Stromal cell of bone marrow (primary cell): Measurements from ENCODE around the gene PCNX2.
"Not testable (repeated sequence)": the region's sequence is repeated elsewhere in the genome, so short reads cannot be mapped to it uniquely, and the experiment has no call there.

Experiments
- DNase-seq: peaks from one replicate; pipeline ENCODE4 v3.0.0-alpha.2; 2012; ENCODE audit warnings: low read depth

The PCNX2 gene

GRCh38 chr1:233158322-233158721 is 137.2 kb downstream of the PCNX2 start:
- no peak for DNase-seq

DNA sequence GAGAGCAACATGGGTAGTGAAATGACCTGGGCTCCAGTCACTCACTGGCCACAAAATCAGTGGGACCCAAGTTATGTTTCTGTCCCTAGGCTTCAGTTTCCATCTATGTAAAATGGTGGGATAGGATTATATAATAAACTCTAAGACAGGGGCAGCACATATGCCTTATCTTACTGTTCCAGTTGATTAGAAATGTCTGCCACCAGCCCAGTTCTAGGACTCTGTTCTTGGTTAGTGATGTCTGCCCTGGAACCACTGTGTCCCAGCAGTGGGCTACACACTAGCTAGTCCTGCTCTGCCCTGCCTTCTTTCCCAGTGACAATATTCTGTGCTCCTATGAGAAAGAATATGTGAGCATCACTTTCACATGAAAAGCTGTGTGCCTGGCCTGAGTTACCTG is 138.3 kb downstream of the PCNX2 start:
- DNase-seq: no peak

- DNase-seq: peak; percentile 2
Measured at GRCh38 chr1:233151861-233152260, 143.7 kb downstream of the PCNX2 start.

DNA sequence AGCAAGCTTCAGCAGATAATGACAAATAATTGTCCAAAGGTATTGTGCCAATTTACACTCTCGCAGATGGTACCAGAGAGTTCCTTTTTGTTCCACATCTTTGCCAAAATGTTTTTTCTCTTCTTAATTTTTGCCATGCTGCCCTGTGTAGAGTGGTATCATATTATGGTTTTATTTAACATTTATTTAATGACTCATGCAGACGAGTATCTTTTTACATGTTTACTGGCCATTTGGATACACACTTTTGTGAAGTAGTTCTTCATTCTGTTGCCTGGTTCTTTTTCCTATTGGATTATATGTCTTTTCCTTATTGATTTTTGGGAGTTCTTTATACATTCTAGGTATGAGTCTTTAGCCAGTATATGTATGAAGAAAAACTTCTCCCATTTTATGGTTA is 151.1 kb downstream of the PCNX2 start:
- no peak for DNase-seq

- no peak for DNase-seq
Measured at GRCh38 chr1:233143241-233143640, 152.3 kb downstream of the PCNX2 start.

DNA sequence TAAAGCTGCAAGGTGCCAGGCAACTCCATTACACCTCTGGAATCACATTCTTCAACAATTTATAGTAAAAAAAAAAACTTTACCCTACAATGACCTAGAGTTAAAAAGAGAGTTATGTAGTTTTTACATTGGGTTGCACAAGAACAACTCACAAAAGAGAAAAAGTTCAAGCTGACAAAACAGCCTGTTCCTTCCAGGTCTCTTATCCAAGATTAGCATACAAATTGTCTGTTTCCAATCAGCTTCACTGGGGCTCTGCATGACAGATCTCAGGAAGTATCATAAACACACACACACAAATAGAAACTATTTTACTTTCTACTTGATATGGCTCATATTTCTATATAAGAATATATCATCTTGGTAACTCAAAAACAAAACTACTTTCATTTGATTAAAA is 154.6 kb downstream of the PCNX2 start:
- no peak for DNase-seq

- no peak for DNase-seq
Measured at GRCh38 chr1:233140499-233140898, 155.0 kb downstream of the PCNX2 start.

- DNase-seq: no peak
Measured at GRCh38 chr1:233138788-233139585, 156.5 kb downstream of the PCNX2 start.

DNA sequence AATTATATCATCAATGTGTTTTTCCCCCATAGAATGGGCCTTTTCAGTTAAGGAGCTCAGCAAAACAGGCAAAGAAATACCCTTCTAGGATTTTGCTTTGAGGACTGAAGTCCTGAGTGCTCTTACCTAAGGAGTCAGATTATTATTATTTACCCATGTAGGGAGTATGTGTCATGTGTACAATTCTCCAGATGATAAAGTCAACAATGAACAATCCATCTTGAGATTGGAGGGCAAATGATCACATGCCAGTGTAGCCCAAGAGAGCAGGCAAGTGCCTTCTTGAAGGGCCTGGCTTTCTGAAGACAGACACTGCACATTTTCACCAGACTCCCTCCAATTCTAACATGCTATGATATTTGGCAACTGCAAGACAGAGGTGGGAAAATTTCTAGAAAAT is 159.7 kb downstream of the PCNX2 start:
- no peak for DNase-seq

DNA sequence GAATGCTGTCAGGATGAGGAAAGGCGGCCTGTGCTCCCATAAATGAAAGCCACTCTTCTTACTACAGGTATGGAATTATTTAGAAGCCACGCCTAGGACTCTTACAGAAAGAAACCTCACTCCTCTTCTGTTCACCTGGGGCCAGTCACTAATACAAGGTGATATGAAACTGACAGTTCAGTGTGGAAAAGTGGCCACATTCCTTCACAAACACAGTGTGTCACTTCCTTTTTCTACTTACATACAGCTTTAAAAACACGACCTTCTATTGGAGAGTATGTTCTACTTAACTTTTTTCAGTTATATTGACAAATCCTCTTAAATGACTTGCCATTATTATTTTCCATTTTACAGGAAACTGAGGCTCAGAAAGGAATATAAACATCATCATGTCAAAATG is 163.1 kb downstream of the PCNX2 start:
- no peak for DNase-seq

DNA sequence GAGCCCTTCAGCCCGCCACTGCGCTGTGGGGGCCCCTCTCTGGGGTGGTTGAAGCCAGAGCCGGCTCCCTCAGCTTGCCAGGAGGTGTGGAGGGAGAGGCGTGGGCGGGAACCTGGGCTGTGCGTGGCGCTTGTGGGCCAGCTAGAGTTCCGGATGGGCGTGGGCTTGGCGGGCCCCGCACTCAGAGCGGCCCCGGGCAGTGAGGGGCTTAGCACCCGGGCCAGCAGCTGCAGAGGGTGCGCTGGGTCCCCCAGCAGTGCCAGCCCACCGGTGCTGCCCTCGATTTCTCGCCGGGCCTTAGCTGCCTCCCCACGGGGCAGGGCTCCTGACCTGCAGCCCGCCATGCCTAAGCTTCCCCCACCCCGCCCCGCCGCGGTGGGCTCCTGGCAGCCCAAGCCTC is 166.5 kb downstream of the PCNX2 start:
- not testable (repeated sequence) for DNase-seq

GRCh38 chr1:233127157-233127556 is 168.4 kb downstream of the PCNX2 start:
- DNase-seq: no peak

GRCh38 chr1:233122779-233123178 is 172.7 kb downstream of the PCNX2 start:
- no peak for DNase-seq

- no peak for DNase-seq
Measured at GRCh38 chr1:233121947-233122559, 173.5 kb downstream of the PCNX2 start.

GRCh38 chr1:233114860-233115259 is 180.7 kb downstream of the PCNX2 start:
- no peak for DNase-seq

DNA sequence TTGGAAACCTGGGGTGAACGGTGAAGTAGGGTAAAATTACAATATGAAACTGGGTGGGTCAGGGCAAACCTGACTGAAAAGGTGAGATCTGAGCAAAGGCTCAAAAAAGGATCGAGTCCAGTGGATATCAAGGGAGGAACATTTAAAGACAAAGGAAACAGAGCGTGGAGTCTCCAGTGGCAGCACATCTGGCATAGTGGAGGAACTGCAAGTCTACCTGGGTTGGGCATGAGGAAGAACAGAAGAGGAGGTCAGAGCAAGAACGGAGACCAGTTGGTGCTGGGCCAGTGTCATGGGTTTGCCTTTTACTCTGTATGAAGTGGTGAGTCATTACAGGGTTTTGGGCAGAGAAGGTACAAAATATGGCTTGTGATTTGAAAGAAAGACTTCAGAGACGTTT is 181.4 kb downstream of the PCNX2 start:
- DNase-seq: peak; percentile 18

DNA sequence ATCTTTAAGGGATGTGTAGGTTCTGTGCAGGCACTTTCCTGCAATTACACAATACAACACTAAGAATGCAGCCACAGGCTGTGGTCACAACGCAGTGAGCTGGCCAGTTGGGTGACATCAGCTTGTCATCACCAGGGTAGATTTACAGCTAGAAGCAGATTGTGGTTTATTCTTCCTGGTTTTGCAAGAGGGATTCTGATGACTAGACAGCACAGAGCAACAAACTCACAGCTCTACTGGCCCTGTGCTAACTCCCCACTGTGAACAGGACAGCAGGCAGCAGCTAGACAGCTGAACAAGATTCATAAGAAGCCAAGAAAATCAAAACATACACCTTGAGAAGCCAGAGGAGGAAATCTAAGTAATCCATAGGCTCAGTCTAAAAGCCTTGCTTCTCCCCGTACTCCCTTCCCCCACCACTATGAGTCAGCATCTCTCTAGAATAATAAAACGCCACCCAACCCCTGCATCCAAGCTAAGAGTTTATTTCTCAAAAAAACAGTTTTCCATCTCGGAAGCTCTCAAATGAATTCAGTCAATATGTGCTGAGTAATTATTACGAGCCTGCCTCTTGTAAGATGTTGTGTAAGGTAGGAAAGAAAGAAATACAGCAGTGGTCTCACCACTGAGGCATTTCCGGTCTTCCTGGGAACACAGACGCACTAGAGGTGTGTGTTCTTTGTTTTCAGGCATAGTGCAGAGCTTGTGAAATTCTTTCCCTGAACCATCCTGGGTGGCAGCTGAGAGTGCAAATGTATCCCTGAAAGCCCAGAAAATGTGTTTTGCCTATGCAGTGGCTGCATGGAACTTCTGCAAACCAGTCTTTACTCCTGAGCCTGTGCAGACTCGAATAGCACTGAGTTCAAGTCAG is 182.3 kb downstream of the PCNX2 start:
- DNase-seq: peak; percentile 99

DNA sequence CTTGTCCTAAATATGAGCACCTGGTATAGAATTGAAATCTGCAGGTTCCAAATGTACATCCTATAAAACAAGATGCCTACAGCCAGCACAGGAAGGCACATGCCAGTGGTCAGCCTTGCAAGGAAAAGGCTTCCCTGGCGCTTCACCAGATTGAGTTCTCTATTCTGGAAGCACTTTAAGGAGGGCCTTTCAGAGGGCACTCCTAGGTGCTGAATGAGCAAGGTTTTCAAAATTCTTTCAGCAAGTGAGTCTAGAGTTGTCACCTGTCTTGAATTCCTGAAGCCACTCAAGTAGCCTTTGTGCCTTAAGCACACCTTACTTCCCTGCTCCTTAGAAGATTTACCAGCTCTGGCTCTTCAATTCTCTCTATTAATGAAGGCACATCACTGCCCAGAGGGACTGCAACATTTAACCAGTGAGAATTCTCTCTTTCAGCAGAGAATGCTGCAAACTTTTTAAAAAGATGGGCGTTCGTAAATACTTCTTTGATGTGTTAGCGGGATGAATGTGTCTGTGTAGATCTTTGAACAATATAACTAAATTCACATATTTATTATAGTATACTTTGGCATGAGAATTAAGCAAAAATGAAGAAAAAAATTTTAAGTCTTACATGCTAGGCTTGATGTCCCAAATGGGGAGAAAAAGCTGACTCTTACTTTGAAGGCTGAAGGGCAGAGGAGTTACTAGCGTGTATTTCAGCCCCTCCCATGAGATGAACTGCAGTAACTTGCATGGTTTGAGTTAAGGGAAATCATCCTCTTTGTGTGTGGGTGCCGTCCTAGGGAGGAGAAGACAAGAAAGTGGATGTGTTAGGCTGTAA is 183.1 kb downstream of the PCNX2 start:
- DNase-seq: no peak

DNA sequence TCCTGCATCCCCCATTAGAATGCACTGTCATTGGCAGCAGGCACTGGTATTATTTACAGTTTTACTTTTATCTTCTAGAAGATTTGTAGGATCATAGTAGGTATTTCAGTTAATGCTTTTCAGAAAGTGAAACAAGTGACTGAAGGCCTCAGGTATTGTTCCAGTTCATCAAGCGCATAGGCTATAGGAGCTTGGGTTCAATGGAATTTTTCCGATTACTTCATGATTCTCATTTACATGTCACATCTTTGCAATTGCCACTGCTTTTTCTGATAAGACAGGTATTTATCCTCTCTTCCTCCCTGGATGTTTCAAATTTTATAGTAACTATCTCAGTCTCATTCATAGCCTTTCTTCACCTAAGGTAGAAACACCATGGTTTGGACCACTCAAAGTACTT is 183.8 kb downstream of the PCNX2 start:
- DNase-seq: no peak

GRCh38 chr1:233109096-233109495 is 186.4 kb downstream of the PCNX2 start:
- DNase-seq: no peak

GRCh38 chr1:233107716-233108130 is 187.8 kb downstream of the PCNX2 start:
- not testable (repeated sequence) for DNase-seq

DNA sequence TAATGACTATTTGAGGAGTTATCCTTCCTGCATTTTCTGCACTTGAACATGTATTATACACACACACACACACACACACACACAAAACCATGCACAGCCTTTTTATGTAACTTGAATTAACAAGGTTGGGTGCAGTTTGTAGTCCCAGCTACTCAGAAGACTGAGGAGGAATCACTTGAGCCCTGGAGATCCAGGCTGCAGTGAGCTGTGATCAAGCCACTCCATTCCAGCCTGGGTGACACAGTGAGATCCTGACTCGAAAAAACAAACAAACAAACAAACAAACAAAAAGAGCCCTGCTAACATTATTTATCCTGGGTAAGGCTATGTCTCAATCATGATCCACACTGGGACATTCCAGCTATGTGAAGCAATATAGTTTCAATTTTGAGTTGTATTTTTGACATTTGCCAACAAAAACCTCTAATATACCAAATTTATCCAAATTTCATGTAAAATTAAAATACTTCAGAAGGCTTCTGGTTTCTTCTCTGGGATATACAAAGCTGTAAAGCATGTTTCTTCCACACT is 188.3 kb downstream of the PCNX2 start:
- no peak for DNase-seq
